ENCODE results near the gene BHLHE40. TPM values are rescaled to one million over a fixed set of nuclear protein-coding genes. Genes with fewer than 3 reads are reported as not detected.

The BHLHE40 gene
- polyA plus RNA-seq, 1 of the 3 experiments (the other 2 are of a cell fraction): 62.2 TPM

DNA sequence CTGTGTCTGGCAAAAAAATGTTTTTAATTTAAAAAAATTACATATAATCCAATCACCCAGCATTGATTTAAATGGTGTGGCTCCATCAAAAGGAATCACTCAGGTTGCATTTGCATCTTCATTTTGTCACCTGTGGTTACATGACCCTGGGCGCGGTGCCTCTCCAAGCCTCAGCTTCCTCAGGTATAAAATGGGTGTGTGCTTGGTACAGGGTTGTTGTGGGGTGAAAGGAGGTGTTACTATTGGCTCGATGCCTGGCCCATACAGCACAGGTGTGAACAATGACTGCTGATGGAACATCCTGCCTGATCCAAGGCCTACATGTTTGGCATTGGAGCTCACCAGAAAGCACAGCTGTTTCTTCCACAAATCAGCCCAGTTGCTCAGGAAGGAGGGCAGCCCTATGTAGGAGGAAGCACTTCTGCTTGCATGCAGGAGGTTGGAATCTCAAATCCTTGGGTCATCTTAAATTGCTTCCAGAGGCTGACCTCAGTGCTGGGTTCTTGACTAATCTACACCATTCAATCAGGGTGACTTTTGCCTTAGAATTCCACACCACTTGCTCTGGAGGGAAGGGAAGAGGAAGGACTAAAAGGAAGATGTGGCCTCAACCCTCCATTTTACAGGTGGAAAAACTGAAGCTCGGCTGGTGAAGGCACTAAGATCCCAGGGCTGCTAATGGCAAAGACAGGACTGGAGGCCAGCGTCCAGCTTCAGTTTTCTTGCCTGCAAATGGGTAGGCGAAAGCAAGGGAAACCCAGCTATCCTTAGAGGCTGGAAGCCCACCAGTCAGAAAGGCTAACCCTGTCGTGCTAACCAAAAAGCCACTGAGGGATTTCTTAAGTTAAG, 31.7 kb downstream of the BHLHE40 start:
- no peaks in the 10 kb centered on the region for H3K9me2 ChIP-seq
- H3K4me3 ChIP-seq (ENCODE audit: low read depth in 2 of 2, low read length in 1 of 2): no peak overlapping the region
- WGBS (ENCODE audit: low lambda C conversion rate): 97% methylated on average over 7 of the region's 7 CpGs
- CTCF ChIA-PET: interaction anchor here (1.0 to 3.1 kb wide), 3 partner anchors 16 to 299 kb away, joined by 3 to 8 read pairs (median 3); partner anchors contain the start of gene BHLHE40
- H2AFZ ChIP-seq (ENCODE audit: low read depth): no peak overlapping the region
- no peak for DNase-seq
- H3K4me1 ChIP-seq (ENCODE audit: control insufficient read depth in 1 of 2, insufficient read depth in 2 of 2, low read depth in 1 of 2, low read length in 1 of 2): no peaks in the 10 kb centered on the region; a peak in 1 of 4 replicates
- POLR2A ChIA-PET: interaction anchor here (0.9 kb wide), 1 partner anchor 28 kb away, joined by 3 read pairs; no protein-coding TSS in a partner anchor
- no peak overlapping the region for H3K27ac ChIP-seq (ENCODE audit: low read depth in 2 of 2, low read length in 1 of 2)
- no peaks in the 10 kb centered on the region for H3K27me3 ChIP-seq (ENCODE audit: insufficient read depth)
- H3K36me3 ChIP-seq (replicated peaks in 1 of 2; ENCODE audit: control insufficient read depth in 1 of 2, insufficient read depth in 2 of 2, low read length in 1 of 2): no peaks in the 10 kb centered on the region
- no peak overlapping the region for H3K9ac ChIP-seq
- H3K79me2 ChIP-seq (ENCODE audit: insufficient read depth): no peaks in the 10 kb centered on the region
- TF ChIP-seq RCOR1 (IDR thresholded peaks at IDR 0.05; ENCODE audit: low read length): no peak
- TF ChIP-seq TCF12 (IDR thresholded peaks at IDR 0.05): no peak
- TF ChIP-seq TEAD4 (IDR thresholded peaks at IDR 0.05; ENCODE audit: borderline replicate concordance, insufficient read depth): no peak
- no peak overlapping the region for H3K4me2 ChIP-seq
- H3K9me3 ChIP-seq: no peaks in the 10 kb centered on the region
- H4K20me1 ChIP-seq (ENCODE audit: insufficient read depth): no peaks in the 10 kb centered on the region
- H3F3A ChIP-seq (replicated peaks; ENCODE audit: insufficient read depth): no peaks in the 10 kb centered on the region

DNA sequence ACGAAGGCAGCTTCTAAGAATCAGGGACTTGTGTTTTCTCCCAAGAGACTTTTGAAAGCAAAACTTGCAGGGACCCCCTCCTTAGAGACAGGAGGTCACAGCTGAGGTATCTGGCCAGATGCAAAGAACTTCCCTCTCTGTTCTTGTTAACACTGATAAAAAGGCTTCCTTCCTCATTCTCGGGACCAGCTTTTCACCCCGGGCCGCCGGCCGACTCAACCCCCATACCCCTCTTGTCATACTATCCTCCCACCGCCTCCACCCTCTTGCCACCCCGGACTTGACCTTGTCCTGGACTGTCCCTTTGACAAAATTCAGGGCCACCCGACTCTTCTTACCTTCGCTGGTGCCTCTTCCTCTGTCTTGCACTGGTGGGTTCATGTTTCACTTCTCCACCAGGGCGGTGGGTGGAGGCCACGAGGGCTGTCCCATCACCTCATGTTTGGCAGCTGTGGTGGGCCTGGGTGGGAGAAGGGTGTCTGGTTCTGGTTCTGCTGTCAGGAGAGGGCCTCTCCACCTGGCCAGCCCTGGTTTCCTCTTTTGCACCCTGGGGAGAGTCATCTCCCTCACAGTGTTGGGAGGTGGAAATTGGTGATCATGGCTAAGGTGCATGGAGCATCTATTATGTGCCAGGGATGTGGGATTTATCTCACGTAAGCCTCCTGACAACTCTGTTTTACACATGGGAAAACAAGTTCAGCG, 32.5 kb downstream of the BHLHE40 start:
- Histone ChIP-seq H3K36me3 (replicated peaks in 1 of 2; ENCODE audit: control insufficient read depth in 1 of 2, insufficient read depth in 2 of 2, low read length in 1 of 2) (no peaks in the 10 kb centered on the region), H3K4me3 (ENCODE audit: low read depth in 2 of 2, low read length in 1 of 2) (no peak overlapping the region), H3K79me2 (ENCODE audit: insufficient read depth) (no peaks in the 10 kb centered on the region), H3K9ac (no peak overlapping the region), H3K9me2 (no peaks in the 10 kb centered on the region), H3K4me2 (no peak overlapping the region), H3F3A (replicated peaks; ENCODE audit: insufficient read depth) (no peaks in the 10 kb centered on the region), H2AFZ (ENCODE audit: low read depth) (no peak overlapping the region), H3K27me3 (ENCODE audit: insufficient read depth) (no peaks in the 10 kb centered on the region), H3K4me1 (ENCODE audit: control insufficient read depth in 1 of 2, insufficient read depth in 2 of 2, low read depth in 1 of 2, low read length in 1 of 2) (peaks cover 0 to 5% of the 10 kb centered on the region in 2 experiments; a peak in 1 of 4 replicates), H4K20me1 (ENCODE audit: insufficient read depth) (no peaks in the 10 kb centered on the region), H3K27ac (ENCODE audit: low read depth in 2 of 2, low read length in 1 of 2) (no peak overlapping the region), H3K9me3 (no peaks in the 10 kb centered on the region)
- WGBS (ENCODE audit: low lambda C conversion rate): 96% methylated on average over 13 of the region's 14 CpGs
- ChIA-PET POLR2A (interaction anchor here (0.9 kb wide), 1 partner anchor 29 kb away, joined by 3 read pairs; no protein-coding TSS in a partner anchor), CTCF (interaction anchor here (1.0 to 3.1 kb wide), 3 partner anchors 15 to 300 kb away, joined by 3 to 8 read pairs (median 3); partner anchors contain the start of gene BHLHE40)
- no peak for DNase-seq
- TF ChIP-seq RFX5 (IDR thresholded peaks at IDR 0.05; ENCODE audit: low read length): no peak
- no peak for TF ChIP-seq EP300 (IDR thresholded peaks at IDR 0.05; ENCODE audit: borderline replicate concordance in 1 of 2, low read depth in 1 of 2, low read length in 1 of 2)
- TF ChIP-seq SIN3A (IDR thresholded peaks at IDR 0.05; ENCODE audit: borderline replicate concordance, low read depth, low read length): no peak
- TF ChIP-seq, protein P1, sequence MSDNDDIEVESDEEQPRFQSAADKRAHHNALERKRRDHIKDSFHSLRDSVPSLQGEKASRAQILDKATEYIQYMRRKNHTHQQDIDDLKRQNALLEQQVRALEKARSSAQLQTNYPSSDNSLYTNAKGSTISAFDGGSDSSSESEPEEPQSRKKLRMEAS (IDR thresholded peaks at IDR 0.05; ENCODE audit: low read depth): no peak
- TF ChIP-seq RXRA (IDR thresholded peaks at IDR 0.05; ENCODE audit: borderline replicate concordance, low read depth): no peak
- no peak for TF ChIP-seq MEF2A (IDR thresholded peaks at IDR 0.05; ENCODE audit: borderline replicate concordance, low read depth)
- no peak for TF ChIP-seq RAD21 (IDR thresholded peaks at IDR 0.05; ENCODE audit: low read length)
- TF ChIP-seq TEAD4 (IDR thresholded peaks at IDR 0.05; ENCODE audit: borderline replicate concordance, insufficient read depth): no peak
- TF ChIP-seq POLR2AphosphoS5 (IDR thresholded peaks at IDR 0.05; ENCODE audit: low read depth, low read length): no peak
- no peak for TF ChIP-seq GABPA (IDR thresholded peaks at IDR 0.05; ENCODE audit: low read depth)
